Measurements from ENCODE around the gene AGER.
"Not testable (repeated sequence)": the region's sequence is repeated elsewhere in the genome, so short reads cannot be mapped to it uniquely, and the experiment has no call there.

DNA sequence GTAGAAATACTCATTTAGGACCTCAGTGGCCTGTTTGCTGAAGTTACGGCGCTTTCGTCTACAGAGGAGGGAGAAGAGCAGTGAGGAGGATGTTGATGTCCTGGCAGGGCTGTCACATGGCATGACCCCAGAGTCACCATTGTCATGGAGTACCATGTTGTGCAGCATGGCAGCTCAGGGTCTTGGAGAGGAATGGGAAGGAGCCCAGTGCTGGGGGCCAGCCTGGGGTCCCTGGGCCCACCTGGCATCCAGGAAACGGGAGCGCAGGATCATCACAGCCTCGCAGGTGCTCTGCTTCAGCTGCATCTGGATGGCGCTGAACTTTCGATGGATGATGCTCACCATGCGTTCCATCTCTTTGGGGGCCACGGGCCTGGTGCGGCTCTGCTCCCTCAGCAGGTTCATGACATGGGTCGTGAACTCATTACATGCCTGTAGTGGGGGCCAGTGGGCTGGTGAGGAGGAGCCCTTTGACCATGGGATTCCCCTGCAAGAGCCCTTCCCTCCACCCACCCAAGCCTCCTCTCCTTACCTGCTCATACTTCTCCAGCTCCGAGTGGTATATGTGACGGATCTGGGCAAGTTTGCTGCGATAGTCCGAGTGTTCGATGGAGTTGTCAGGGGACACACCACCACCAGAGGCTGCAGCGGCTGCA, 3.8 kb upstream of the AGER start:
- TF ChIP-seq, protein P1, sequence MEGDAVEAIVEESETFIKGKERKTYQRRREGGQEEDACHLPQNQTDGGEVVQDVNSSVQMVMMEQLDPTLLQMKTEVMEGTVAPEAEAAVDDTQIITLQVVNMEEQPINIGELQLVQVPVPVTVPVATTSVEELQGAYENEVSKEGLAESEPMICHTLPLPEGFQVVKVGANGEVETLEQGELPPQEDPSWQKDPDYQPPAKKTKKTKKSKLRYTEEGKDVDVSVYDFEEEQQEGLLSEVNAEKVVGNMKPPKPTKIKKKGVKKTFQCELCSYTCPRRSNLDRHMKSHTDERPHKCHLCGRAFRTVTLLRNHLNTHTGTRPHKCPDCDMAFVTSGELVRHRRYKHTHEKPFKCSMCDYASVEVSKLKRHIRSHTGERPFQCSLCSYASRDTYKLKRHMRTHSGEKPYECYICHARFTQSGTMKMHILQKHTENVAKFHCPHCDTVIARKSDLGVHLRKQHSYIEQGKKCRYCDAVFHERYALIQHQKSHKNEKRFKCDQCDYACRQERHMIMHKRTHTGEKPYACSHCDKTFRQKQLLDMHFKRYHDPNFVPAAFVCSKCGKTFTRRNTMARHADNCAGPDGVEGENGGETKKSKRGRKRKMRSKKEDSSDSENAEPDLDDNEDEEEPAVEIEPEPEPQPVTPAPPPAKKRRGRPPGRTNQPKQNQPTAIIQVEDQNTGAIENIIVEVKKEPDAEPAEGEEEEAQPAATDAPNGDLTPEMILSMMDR (IDR thresholded peaks at IDR 0.05; ENCODE audit: insufficient read depth, low read depth, low read length): not testable (repeated sequence)
- not testable (repeated sequence) for TF ChIP-seq EZH2 (IDR thresholded peaks at IDR 0.05; ENCODE audit: insufficient read depth, low read length)

Measured in astrocyte (in vitro differentiated cells and primary cell).